Amniotic stem cell (primary cell): ENCODE results near the gene IL3.
A peak's percentile ranks its signal among the peaks of the same experiment; 100 is the strongest.

ENCODE experiments used
- DNase-seq: peaks from one replicate; lab custom pipeline; 2025; lab: John Stamatoyannopoulos, UW

The IL3 gene

GRCh38 chr5:132057498-132058255 lies 2.8 kb upstream of the IL3 start:
- DNase-seq, result no peak

GRCh38 chr5:132058646-132059042 lies 1.8 kb upstream of the IL3 start:
- no peak for DNase-seq

- no peak for DNase-seq
Measured at GRCh38 chr5:132059043-132059695, 1.3 kb upstream of the IL3 start.

- no peak for DNase-seq
Measured at GRCh38 chr5:132059696-132060500, 557 bp upstream of the IL3 start.

- DNase-seq, result peak; percentile 64
Measured at GRCh38 chr5:132063090-132063911, 2.8 kb downstream of the IL3 start.

- DNase-seq, result no peak
Measured at GRCh38 chr5:132064140-132064539, 3.7 kb downstream of the IL3 start.

GRCh38 chr5:132064738-132065331 lies 4.4 kb downstream of the IL3 start:
- peak; percentile 24 for DNase-seq

- DNase-seq, result peak; percentile 35
Measured at GRCh38 chr5:132065351-132065937, 5.0 kb downstream of the IL3 start.

GRCh38 chr5:132065951-132066701 lies 5.7 kb downstream of the IL3 start:
- no peak for DNase-seq

GRCh38 chr5:132066871-132067270 lies 6.4 kb downstream of the IL3 start:
- no peak for DNase-seq

- no peak for DNase-seq
Measured at GRCh38 chr5:132067451-132067850, 7.0 kb downstream of the IL3 start.

GRCh38 chr5:132067941-132068808 lies 7.7 kb downstream of the IL3 start:
- no peak for DNase-seq

GRCh38 chr5:132069561-132069960 lies 9.1 kb downstream of the IL3 start:
- no peak for DNase-seq

GRCh38 chr5:132069994-132070393 lies 9.5 kb downstream of the IL3 start:
- DNase-seq, result no peak

GRCh38 chr5:132070460-132071337 lies 10.2 kb downstream of the IL3 start:
- no peak for DNase-seq

- DNase-seq, result no peak
Measured at GRCh38 chr5:132071338-132071707, 10.9 kb downstream of the IL3 start.

GRCh38 chr5:132072070-132072469 lies 11.6 kb downstream of the IL3 start:
- no peak for DNase-seq

- DNase-seq, result no peak
Measured at GRCh38 chr5:132072528-132072927, 12.1 kb downstream of the IL3 start.
